ENCODE measurements around the gene PPP2R1A. TPM values are rescaled to one million over a fixed set of nuclear protein-coding genes. Genes with fewer than 3 reads are reported as not detected.

PPP2R1A gene
- total RNA-seq, 2 experiments from 2014 or later = 151 to 157 TPM

- Mint-ChIP-seq H3K9me3 (no peaks in the 10 kb centered on the region), H3K36me3 (ENCODE audit: low read depth) (peaks cover 55% of the 10 kb centered on the region), H3K4me1 (ENCODE audit: low read depth) (peaks cover 55% of the 10 kb centered on the region), H3K27me3 (no peaks in the 10 kb centered on the region), H3K4me3 (peak overlapping the region; percentile 95), H3K27ac (peak overlapping the region; percentile 96)
- ATAC-seq (ENCODE audit: poor library complexity) = no peak
- no peaks in the 10 kb centered on the region for H3K27me3 ChIP-seq (ENCODE audit: control insufficient read depth in 1 of 2, insufficient read depth in 2 of 2, low read length in 2 of 2)
- H3K4me1 ChIP-seq (ENCODE audit: insufficient read depth, low read length) = peaks cover 60% of the 10 kb centered on the region
- POLR2A ChIA-PET = interaction anchor here (1.4 kb wide), 1 partner anchor 19 kb away, joined by 3 read pairs; the partner anchor contains the start of gene ZNF836
- peaks cover 28% of the 10 kb centered on the region for H3K36me3 ChIP-seq (ENCODE audit: insufficient read depth, low read length)
- peak overlapping the region; percentile 98 for H3K27ac ChIP-seq (ENCODE audit: low read depth in 1 of 2, low read length in 2 of 2)
- intact Hi-C loops (cut with DNase I, micrococcal nuclease) = loop anchor here (1.0 to 5.0 kb wide), 5 partner anchors 51 to 143 kb away; partner anchors contain the start of genes ZNF616 (in 2 of the 2), ZNF766 (in 2 of the 2), ZNF432 (in 1 of the 2) and ZNF841 (in 1 of the 2)
- CTCF ChIA-PET = no interaction called here
- no peaks in the 10 kb centered on the region for H3K9me3 ChIP-seq (ENCODE audit: control insufficient read depth in 1 of 2, insufficient read depth in 1 of 2, low read length in 2 of 2)
- DNase-seq = peak in 3 of 14 experiments; percentile 8 to 30 (median 13)
- no peak for TF ChIP-seq CTCF (IDR thresholded peaks at IDR 0.05)
- peak overlapping the region; percentile 81 for H3K4me3 ChIP-seq (ENCODE audit: low read length)
Observed at GRCh38 chr19:52190487-52191293, 838 bp downstream of the PPP2R1A start.

- Mint-ChIP-seq H3K27ac (peak overlapping the region; percentile 96), H3K36me3 (ENCODE audit: low read depth) (peaks cover 62% of the 10 kb centered on the region), H3K9me3 (no peaks in the 10 kb centered on the region), H3K4me1 (ENCODE audit: low read depth) (peaks cover 62% of the 10 kb centered on the region), H3K27me3 (no peaks in the 10 kb centered on the region), H3K4me3 (peak overlapping the region; percentile 95)
- no peak for ATAC-seq (ENCODE audit: poor library complexity)
- H3K4me3 ChIP-seq (ENCODE audit: low read length) = peak overlapping the region; percentile 81
- CTCF ChIA-PET = no interaction called here
- no peak for TF ChIP-seq CTCF (IDR thresholded peaks at IDR 0.05)
- peaks cover 35% of the 10 kb centered on the region for H3K36me3 ChIP-seq (ENCODE audit: insufficient read depth, low read length)
- no peak overlapping the region for H3K27ac ChIP-seq (ENCODE audit: low read depth in 1 of 2, low read length in 2 of 2)
- no peak for DNase-seq
- H3K9me3 ChIP-seq (ENCODE audit: control insufficient read depth in 1 of 2, insufficient read depth in 1 of 2, low read length in 2 of 2) = no peaks in the 10 kb centered on the region
- POLR2A ChIA-PET = interaction anchor here (1.4 kb wide), 1 partner anchor 20 kb away, joined by 3 read pairs; the partner anchor contains the start of gene ZNF836
- intact Hi-C loops (cut with DNase I, micrococcal nuclease) = loop anchor here (2.0 to 5.0 kb wide), 3 partner anchors 76 to 144 kb away; partner anchors contain the start of genes ZNF766 (in 2 of the 2) and ZNF432 (in 1 of the 2)
- peaks cover 60% of the 10 kb centered on the region for H3K4me1 ChIP-seq (ENCODE audit: insufficient read depth, low read length)
- no peaks in the 10 kb centered on the region for H3K27me3 ChIP-seq (ENCODE audit: control insufficient read depth in 1 of 2, insufficient read depth in 2 of 2, low read length in 2 of 2)
Observed at GRCh38 chr19:52191389-52191788, 1.5 kb downstream of the PPP2R1A start.

GRCh38 chr19:52191951-52192350, 2.1 kb downstream of the PPP2R1A start:
- Histone ChIP-seq H3K4me3 (ENCODE audit: low read length) (no peak overlapping the region), H3K9me3 (ENCODE audit: control insufficient read depth in 1 of 2, insufficient read depth in 1 of 2, low read length in 2 of 2) (no peaks in the 10 kb centered on the region), H3K27me3 (ENCODE audit: control insufficient read depth in 1 of 2, insufficient read depth in 2 of 2, low read length in 2 of 2) (no peaks in the 10 kb centered on the region), H3K36me3 (ENCODE audit: insufficient read depth, low read length) (peaks cover 40% of the 10 kb centered on the region), H3K27ac (ENCODE audit: low read depth in 1 of 2, low read length in 2 of 2) (no peak overlapping the region), H3K4me1 (ENCODE audit: insufficient read depth, low read length) (peaks cover 60% of the 10 kb centered on the region)
- Mint-ChIP-seq H3K4me1 (ENCODE audit: low read depth) (peaks cover 67% of the 10 kb centered on the region), H3K9me3 (no peaks in the 10 kb centered on the region), H3K27ac (peak overlapping the region; percentile 96), H3K36me3 (ENCODE audit: low read depth) (peaks cover 68% of the 10 kb centered on the region), H3K27me3 (no peaks in the 10 kb centered on the region), H3K4me3 (peak overlapping the region; percentile 95)
- POLR2A ChIA-PET = interaction anchor here (1.4 kb wide), 1 partner anchor 20 kb away, joined by 3 read pairs; the partner anchor contains the start of gene ZNF836
- CTCF ChIA-PET = no interaction called here
- DNase-seq = no peak
- no peak for ATAC-seq (ENCODE audit: poor library complexity)
- intact Hi-C loops (cut with DNase I, micrococcal nuclease) = loop anchor here (2.0 to 5.0 kb wide), 3 partner anchors 75 to 145 kb away; partner anchors contain the start of genes ZNF766 (in 2 of the 2) and ZNF432 (in 1 of the 2)
- no peak for TF ChIP-seq CTCF (IDR thresholded peaks at IDR 0.05)
